HCT116 (cell line): ENCODE data around the gene TAF8. TPM values are rescaled to one million over a fixed set of nuclear protein-coding genes. Genes with fewer than 3 reads are reported as not detected.

Experiments
- ATAC-seq: fragments of 200-7000 bp; cut with Tn5 transposase; 2 replicates; pipeline ENCODE4 v1.9.1; 2020; ENCODE audit warnings: mild to moderate bottlenecking, moderate library complexity
- BruUV-seq: library from RNA; stranded (reverse); fragments of 400-500 nt; replicated peaks from 2 replicates; lab custom pipeline; 2021; lab: Mats Ljungman, UMichigan
- CTCF ChIA-PET: fragments of 300-600 bp; sonication (Branson Sonifier 250); formaldehyde crosslinking; loops from one replicate; lab custom pipeline; 2021; ENCODE audit warnings: antibody characterized with exemption; lab: Charles Lee
- POLR2A ChIA-PET: fragments of 300-600, 350-600 bp; sonication (Branson Sonifier 250); formaldehyde crosslinking; loops from one replicate; lab custom pipeline; 2021; ENCODE audit warnings: antibody characterized with exemption; lab: Charles Lee
- RAD21 ChIA-PET, 2 experiments: fragments of 300-600 bp; sonication (Branson Sonifier 250); formaldehyde crosslinking; loops; one replicate each; lab custom pipeline; 2023; ENCODE audit warnings: low total read pairs in 2 of 2; ENCODE audit not compliant: uncharacterized antibody in 2 of 2, unreplicated experiment in 2 of 2, low non-redundant PET in 1 of 2; lab: Charles Lee
- DNase-seq: peaks from one replicate; pipeline ENCODE4 v3.0.0-alpha.2; 2010; ENCODE audit warnings: low read depth, low spot score
- H2AFZ ChIP-seq: fragments of 200-600 bp; shearing (Covaris generic), sonication (generic); 2 replicates; pipeline ENCODE4 v1.6.1; 2017; ENCODE audit warnings: low read depth, mixed run types, mixed read lengths, antibody characterized with exemption, low read length; ENCODE audit not compliant: poor library complexity, severe bottlenecking
- H3K27ac ChIP-seq: 2 replicates; pipeline ENCODE4 v1.5.1; 2012; ENCODE audit warnings: low read depth, low read length
- H3K27me3 ChIP-seq: fragments of 200-600 bp; sonication (generic); 2 replicates; pipeline ENCODE4 v1.6.1; 2016; ENCODE audit warnings: mixed run types, low read length, mixed read lengths; ENCODE audit not compliant: insufficient read depth
- H3K36me3 ChIP-seq, 2 experiments: fragments of 200-500 bp in 1 of 2; fragments of 200-600 bp in 1 of 2; sonication (Bioruptor generic) in 1 of 2; sonication (generic) in 1 of 2; 2 replicates each; pipeline versions ENCODE4 v1.5.1 to v1.6.1; 2014 to 2016; ENCODE audit warnings: low read length in 2 of 2, inconsistent platforms in 1 of 2, mixed read lengths in 1 of 2, mixed run types in 1 of 2; ENCODE audit not compliant: insufficient read depth in 2 of 2, control insufficient read depth in 1 of 2
- H3K4me1 ChIP-seq, 2 experiments: fragments of 200-600 bp in 1 of 2; sonication (generic) in 1 of 2; 2 replicates each; pipeline versions ENCODE4 v1.5.1 to v1.6.1; 2012 to 2017; ENCODE audit warnings: low read length in 2 of 2, inconsistent platforms in 1 of 2, mild to moderate bottlenecking in 1 of 2, mixed read lengths in 1 of 2, mixed run types in 1 of 2, moderate library complexity in 1 of 2; ENCODE audit not compliant: insufficient read depth in 2 of 2, control insufficient read depth in 1 of 2
- H3K4me2 ChIP-seq: fragments of 200-600 bp; sonication (generic); 2 replicates; pipeline ENCODE4 v1.6.1; 2017; ENCODE audit warnings: mixed run types, low read length, mixed read lengths
- H3K4me3 ChIP-seq, 2 experiments: fragments of 200-600 bp in 1 of 2; sonication (generic) in 1 of 2; replicated peaks in 1 of 2; 2 replicates each; pipeline ENCODE4 v1.5.1; 2011 to 2016; ENCODE audit warnings: low read length in 2 of 2, control low read depth in 1 of 2, low read depth in 1 of 2, mild to moderate bottlenecking in 1 of 2, mixed read lengths in 1 of 2, mixed run types in 1 of 2
- H3K79me2 ChIP-seq: fragments of 200-600 bp; sonication (generic); 2 replicates; pipeline ENCODE4 v1.6.1; 2017; ENCODE audit warnings: mild to moderate bottlenecking, mixed run types, low read length, moderate library complexity, mixed read lengths; ENCODE audit not compliant: insufficient read depth
- H3K9ac ChIP-seq: fragments of 200-600 bp; sonication (generic); 2 replicates; pipeline ENCODE4 v1.6.1; 2016; ENCODE audit warnings: low read length, mixed read lengths
- H3K9me2 ChIP-seq: fragments of 200-600 bp; sonication (generic), shearing (Covaris generic); 2 replicates; pipeline ENCODE4 v1.6.1; 2017; ENCODE audit warnings: mixed run types, mild to moderate bottlenecking, moderate library complexity; ENCODE audit not compliant: insufficient read depth
- H3K9me3 ChIP-seq, 2 experiments: fragments of 200-500 bp in 1 of 2; fragments of 200-600 bp in 1 of 2; sonication (Bioruptor generic) in 1 of 2; sonication (generic) in 1 of 2; 2 replicates each; pipeline ENCODE4 v1.6.1; 2014 to 2017; ENCODE audit warnings: low read length in 2 of 2, mixed read lengths in 2 of 2, inconsistent platforms in 1 of 2, low read depth in 1 of 2, mild to moderate bottlenecking in 1 of 2, mixed run types in 1 of 2, moderate library complexity in 1 of 2; ENCODE audit not compliant: control insufficient read depth in 1 of 2, insufficient read depth in 1 of 2
- H4K20me1 ChIP-seq: fragments of 200-600 bp; sonication (generic), shearing (Covaris generic); 2 replicates; pipeline ENCODE4 v1.6.1; 2017; ENCODE audit warnings: mixed run types, mild to moderate bottlenecking, moderate library complexity; ENCODE audit not compliant: insufficient read depth
- ATF3 ChIP-seq: IDR thresholded peaks from 2 replicates; pipeline ENCODE4 v1.6.1; 2012
- CBX3 ChIP-seq: IDR thresholded peaks from 2 replicates; pipeline ENCODE4 v1.6.1; 2012; ENCODE audit warnings: low read depth
- CEBPB ChIP-seq: IDR thresholded peaks from 2 replicates; pipeline ENCODE4 v1.6.1; 2012; ENCODE audit warnings: low read depth
- CTCF ChIP-seq, 3 experiments: fragments of 200-600 bp in 1 of 3; sonication (generic) in 1 of 3; IDR thresholded peaks in 2 of 3; conservative IDR thresholded peaks in 1 of 3; 2 replicates each; pipeline ENCODE4 v1.5.1; 2012 to 2017; ENCODE audit warnings: low read depth in 2 of 3, low read length in 2 of 3, antibody characterized with exemption in 1 of 3, borderline replicate concordance in 1 of 3, control low read depth in 1 of 3, mild to moderate bottlenecking in 1 of 3, mixed read lengths in 1 of 3, mixed run types in 1 of 3, moderate library complexity in 1 of 3; ENCODE audit not compliant: insufficient read depth in 1 of 3
- EGR1 ChIP-seq: IDR thresholded peaks from 2 replicates; pipeline ENCODE4 v1.6.1; 2012; ENCODE audit warnings: low read depth
- ELF1 ChIP-seq: IDR thresholded peaks from 2 replicates; pipeline ENCODE4 v1.6.1; 2012; ENCODE audit warnings: low read depth, borderline replicate concordance
- EZH2 ChIP-seq: fragments of 200-600 bp; sonication (generic); IDR thresholded peaks from 2 replicates; pipeline ENCODE4 v1.6.1; 2017; ENCODE audit warnings: antibody characterized with exemption, mixed run types
- EZH2phosphoT487 ChIP-seq: fragments of 200-600 bp; IDR thresholded peaks from 2 replicates; pipeline ENCODE4 v1.6.1; 2018; ENCODE audit warnings: antibody characterized with exemption, borderline replicate concordance
- FOSL1 ChIP-seq: IDR thresholded peaks from 2 replicates; pipeline ENCODE4 v1.6.1; 2012; ENCODE audit warnings: low read depth
- JUND ChIP-seq: IDR thresholded peaks from 2 replicates; pipeline ENCODE4 v1.6.1; 2012
- POLR2A ChIP-seq: IDR thresholded peaks from 2 replicates; pipeline ENCODE4 v1.7.0; 2011; ENCODE audit warnings: borderline replicate concordance; ENCODE audit not compliant: insufficient read depth, insufficient read length; ENCODE audit errors: extremely low read depth
- POLR2AphosphoS5 ChIP-seq: IDR thresholded peaks from 2 replicates; pipeline ENCODE4 v1.6.1; 2011; ENCODE audit warnings: mild to moderate bottlenecking, low read depth, low read length, moderate library complexity
- RAD21 ChIP-seq: IDR thresholded peaks from 2 replicates; pipeline ENCODE4 v1.6.1; 2012; ENCODE audit warnings: low read depth, mild to moderate bottlenecking
- REST ChIP-seq: IDR thresholded peaks from 2 replicates; pipeline ENCODE4 v1.6.1; 2012; ENCODE audit warnings: low read depth
- TCF7L2 ChIP-seq: IDR thresholded peaks from 2 replicates; pipeline ENCODE4 v1.7.0; 2011; ENCODE audit warnings: borderline replicate concordance, inconsistent platforms; ENCODE audit not compliant: insufficient read depth, insufficient read length; ENCODE audit errors: extremely low read depth
- YY1 ChIP-seq: IDR thresholded peaks from 2 replicates; pipeline ENCODE4 v1.6.1; 2011; ENCODE audit warnings: low read length, low read depth, moderate library complexity, mild to moderate bottlenecking; ENCODE audit not compliant: insufficient replicate concordance; ENCODE audit errors: extremely low read depth
- ZNF274 ChIP-seq: fragments of 200-500 bp; sonication (Bioruptor generic); IDR thresholded peaks from 2 replicates; pipeline ENCODE4 v1.6.1; 2014; ENCODE audit warnings: mild to moderate bottlenecking, low read depth, low read length, inconsistent platforms
- intact Hi-C: fragments of 100-400 bp; cut with micrococcal nuclease; formaldehyde crosslinking; loops from 2 replicates; pipeline ENCODE4 v1.10.0; 2022
- total RNA-seq: library from RNA; stranded (reverse); gene quantifications from one replicate; pipeline ENCODE4 v1.2.1, GENCODE V29; 2021; ENCODE audit not compliant: unreplicated experiment

TAF8 gene
- total RNA-seq, 1 experiment from 2014 or later: 29.5 TPM

GRCh38 chr6:42125231-42125630, 74.9 kb downstream of the TAF8 start (continued):
- TF ChIP-seq REST: no peak

GRCh38 chr6:42125663-42126062, 75.3 kb downstream of the TAF8 start:
- no peak overlapping the region for H3K4me3 ChIP-seq
- H3K27me3 ChIP-seq: no peaks in the 10 kb centered on the region
- no peak overlapping the region for H3K9ac ChIP-seq
- ChIA-PET RAD21 (no interaction called here), POLR2A (no interaction called here), CTCF (no interaction called here)
- no TSS peak for BruUV-seq
- H3K9me3 ChIP-seq: no peaks in the 10 kb centered on the region
- DNase-seq: no peak
- H3K4me1 ChIP-seq: peaks cover 31 to 47% of the 10 kb centered on the region in 2 experiments
- H2AFZ ChIP-seq: no peak overlapping the region
- H3K36me3 ChIP-seq: peaks cover 17 to 30% of the 10 kb centered on the region in 2 experiments; a peak in 2 of 4 replicates
- ATAC-seq: no peak
- H3K9me2 ChIP-seq: no peaks in the 10 kb centered on the region
- H3K4me2 ChIP-seq: no peak overlapping the region
- H3K79me2 ChIP-seq: peaks cover 10% of the 10 kb centered on the region; the same call in 1 of the 2 replicates
- H3K27ac ChIP-seq: no peak overlapping the region
- H4K20me1 ChIP-seq: no peaks in the 10 kb centered on the region
- intact Hi-C loops: no loop called here
- TF ChIP-seq EZH2phosphoT487: no peak
- TF ChIP-seq ATF3: no peak
- TF ChIP-seq EZH2: no peak
- TF ChIP-seq FOSL1: no peak
- no peak for TF ChIP-seq CTCF (IDR thresholded peaks at IDR 0.05 in 2 of 3, conservative IDR thresholded peaks at IDR 0.05 in 1 of 3; ENCODE audit: borderline replicate concordance in 1 of 3, insufficient read depth in 1 of 3, low read depth in 2 of 3, low read length in 2 of 3)
- no peak for TF ChIP-seq RAD21
- no peak for TF ChIP-seq EGR1
- TF ChIP-seq YY1: no peak
- TF ChIP-seq POLR2AphosphoS5: no peak
- TF ChIP-seq REST: no peak
- TF ChIP-seq ELF1: no peak
- TF ChIP-seq POLR2A: no peak
- TF ChIP-seq CEBPB: no peak
- TF ChIP-seq JUND: no peak
- no peak for TF ChIP-seq CBX3
- TF ChIP-seq ZNF274: no peak
- no peak for TF ChIP-seq TCF7L2
